ENCODE results near the gene VPS35L. TPM values are rescaled to one million over a fixed set of nuclear protein-coding genes. Genes with fewer than 3 reads are reported as not detected.

Gene VPS35L, protein sequence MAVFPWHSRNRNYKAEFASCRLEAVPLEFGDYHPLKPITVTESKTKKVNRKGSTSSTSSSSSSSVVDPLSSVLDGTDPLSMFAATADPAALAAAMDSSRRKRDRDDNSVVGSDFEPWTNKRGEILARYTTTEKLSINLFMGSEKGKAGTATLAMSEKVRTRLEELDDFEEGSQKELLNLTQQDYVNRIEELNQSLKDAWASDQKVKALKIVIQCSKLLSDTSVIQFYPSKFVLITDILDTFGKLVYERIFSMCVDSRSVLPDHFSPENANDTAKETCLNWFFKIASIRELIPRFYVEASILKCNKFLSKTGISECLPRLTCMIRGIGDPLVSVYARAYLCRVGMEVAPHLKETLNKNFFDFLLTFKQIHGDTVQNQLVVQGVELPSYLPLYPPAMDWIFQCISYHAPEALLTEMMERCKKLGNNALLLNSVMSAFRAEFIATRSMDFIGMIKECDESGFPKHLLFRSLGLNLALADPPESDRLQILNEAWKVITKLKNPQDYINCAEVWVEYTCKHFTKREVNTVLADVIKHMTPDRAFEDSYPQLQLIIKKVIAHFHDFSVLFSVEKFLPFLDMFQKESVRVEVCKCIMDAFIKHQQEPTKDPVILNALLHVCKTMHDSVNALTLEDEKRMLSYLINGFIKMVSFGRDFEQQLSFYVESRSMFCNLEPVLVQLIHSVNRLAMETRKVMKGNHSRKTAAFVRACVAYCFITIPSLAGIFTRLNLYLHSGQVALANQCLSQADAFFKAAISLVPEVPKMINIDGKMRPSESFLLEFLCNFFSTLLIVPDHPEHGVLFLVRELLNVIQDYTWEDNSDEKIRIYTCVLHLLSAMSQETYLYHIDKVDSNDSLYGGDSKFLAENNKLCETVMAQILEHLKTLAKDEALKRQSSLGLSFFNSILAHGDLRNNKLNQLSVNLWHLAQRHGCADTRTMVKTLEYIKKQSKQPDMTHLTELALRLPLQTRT
- total RNA-seq = 10 to 100 TPM; 37.6 to 47.6 TPM
- 37.0 to 58.9 reads per million in 2 donors for total RNA-seq

DNA sequence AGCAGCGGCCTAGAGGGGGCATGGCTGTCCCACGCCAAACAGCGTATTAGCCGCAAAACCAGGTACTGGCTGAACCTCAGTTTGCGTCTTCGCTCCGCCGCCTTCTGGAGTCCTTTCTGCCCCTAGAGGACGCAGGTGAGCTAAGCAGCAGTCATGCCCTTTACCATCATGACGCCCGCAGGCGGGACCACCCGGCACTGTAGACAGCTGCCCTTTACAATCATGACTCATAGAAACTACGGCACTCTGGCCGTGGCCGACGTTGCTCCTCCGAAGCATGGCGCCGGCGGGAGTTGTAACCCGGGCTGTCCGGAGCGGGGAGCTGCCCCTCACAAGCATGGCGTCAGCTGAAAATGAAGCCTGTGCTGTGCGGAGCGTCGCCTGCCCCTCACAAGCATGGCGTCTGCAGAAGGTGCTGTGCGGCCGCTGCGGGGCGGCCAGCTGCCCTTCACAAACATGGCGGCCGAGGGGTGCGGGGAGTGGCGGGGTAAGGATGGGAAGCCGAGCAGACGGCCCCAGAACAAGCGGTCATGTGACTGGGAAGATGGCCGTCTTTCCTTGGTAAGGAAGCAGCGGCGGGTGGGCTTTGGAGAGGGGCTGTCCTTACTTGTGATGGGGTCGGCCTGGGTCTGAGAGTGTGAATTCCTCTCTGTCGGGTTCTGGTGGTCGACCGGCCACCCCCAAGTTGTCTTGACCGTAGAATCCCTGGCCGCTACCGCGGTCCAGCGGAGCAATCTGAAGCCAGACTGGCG, at the start of gene VPS35L:
Gene VPS35L (plus strand): TSS at position 518 of the 752 bp plus-strand sequence. CDS start 27 bp downstream, at position 545.
- peak; percentile 92 to 95 (median 94) for DNase-seq
- no peaks in the 10 kb centered on the region for H3K27me3 Mint-ChIP-seq
- H3K27ac Mint-ChIP-seq = peak within 1 kb of the TSS; percentile 86
- no peaks in the 10 kb centered on the region for H3K36me3 Mint-ChIP-seq (ENCODE audit: low read depth)
- no peaks in the 10 kb centered on the region for H3K9me3 ChIP-seq (ENCODE audit: control insufficient read depth, low read length, poor library complexity, severe bottlenecking)
- H3K4me3 Mint-ChIP-seq = peak within 1 kb of the TSS; percentile 97
- peak; percentile 96 for ATAC-seq
- H3K4me1 Mint-ChIP-seq = peaks cover 11% of the 10 kb centered on the region

DNA sequence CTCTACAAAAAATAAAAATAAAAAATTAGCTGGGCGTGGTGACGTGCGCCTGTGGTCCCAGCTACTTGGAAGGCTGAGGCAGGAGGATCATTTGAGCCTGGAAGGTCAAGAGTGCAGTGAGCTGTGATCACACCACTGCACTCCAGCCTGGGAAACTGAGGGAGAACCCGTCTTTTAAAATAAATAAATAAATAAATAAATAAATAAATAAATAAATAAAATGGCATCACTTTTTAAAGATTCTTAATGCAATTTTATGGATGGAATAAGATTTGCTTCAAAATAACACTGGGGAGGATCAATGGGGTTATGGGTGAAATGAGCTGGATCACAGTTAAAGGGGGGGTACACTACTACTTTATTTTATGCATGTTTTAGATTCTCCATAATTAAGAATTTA, 48.5 kb upstream of the VPS35L start:
- no peak for DNase-seq
- H3K4me3 Mint-ChIP-seq = no peak overlapping the region
- H3K27ac Mint-ChIP-seq = no peak overlapping the region
- H3K27me3 Mint-ChIP-seq = no peaks in the 10 kb centered on the region
- H3K36me3 Mint-ChIP-seq (ENCODE audit: low read depth) = peaks cover 6% of the 10 kb centered on the region
- H3K9me3 ChIP-seq (ENCODE audit: control insufficient read depth, low read length, poor library complexity, severe bottlenecking) = no peaks in the 10 kb centered on the region
- ATAC-seq = no peak
- no peaks in the 10 kb centered on the region for H3K4me1 Mint-ChIP-seq

GRCh38 chr16:19507867-19508266, 47.6 kb upstream of the VPS35L start:
- no peak for DNase-seq

GRCh38 chr16:19512297-19512696, 43.2 kb upstream of the VPS35L start:
- Mint-ChIP-seq H3K4me1 (peaks cover 11% of the 10 kb centered on the region), H3K27me3 (no peaks in the 10 kb centered on the region), H3K4me3 (no peak overlapping the region), H3K36me3 (ENCODE audit: low read depth) (peaks cover 6% of the 10 kb centered on the region), H3K27ac (peak overlapping the region; percentile 10)
- ATAC-seq (no peak), DNase-seq (no peak)
- no peaks in the 10 kb centered on the region for H3K9me3 ChIP-seq (ENCODE audit: control insufficient read depth, low read length, poor library complexity, severe bottlenecking)

More at GRCh38 chr16:19507867-19508266, 47.6 kb upstream of the VPS35L start:
- no peak for ATAC-seq
- Mint-ChIP-seq H3K27ac (no peak overlapping the region), H3K4me1 (peaks cover 2% of the 10 kb centered on the region), H3K36me3 (ENCODE audit: low read depth) (peaks cover 6% of the 10 kb centered on the region), H3K4me3 (no peak overlapping the region), H3K27me3 (no peaks in the 10 kb centered on the region)
- H3K9me3 ChIP-seq (ENCODE audit: control insufficient read depth, low read length, poor library complexity, severe bottlenecking) = no peaks in the 10 kb centered on the region

DNA sequence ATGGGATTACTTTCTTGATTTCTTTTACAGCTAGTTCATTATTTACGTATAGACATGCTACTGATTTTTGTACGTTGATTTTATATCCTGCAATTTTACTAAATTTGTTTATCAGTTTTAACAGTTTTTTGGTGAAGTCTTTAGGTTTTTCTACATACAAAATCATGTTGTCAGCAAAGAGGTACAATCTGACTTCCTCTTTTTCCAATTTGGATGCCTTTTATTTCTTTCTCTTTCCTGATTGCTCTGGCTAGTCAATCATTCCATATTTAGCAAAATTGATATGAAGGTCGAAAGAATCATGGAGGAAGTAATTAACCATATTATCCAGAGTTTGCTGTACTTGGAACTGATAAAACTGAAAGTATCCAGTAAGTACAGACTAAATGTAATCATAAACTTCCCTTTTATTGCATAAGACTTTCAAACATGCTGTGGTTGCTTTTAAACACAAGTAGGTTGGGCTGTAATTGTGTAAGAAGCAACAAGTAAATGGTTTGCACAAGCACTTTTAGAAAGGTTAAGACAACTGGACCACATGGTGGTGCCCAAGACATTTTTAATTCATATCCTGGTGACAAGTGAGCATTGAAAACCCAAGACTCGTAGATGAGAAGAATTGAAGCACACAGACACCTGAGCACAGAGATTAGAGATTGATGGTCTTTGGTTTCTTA, 42.0 kb upstream of the VPS35L start:
- peaks cover 6% of the 10 kb centered on the region for H3K36me3 Mint-ChIP-seq (ENCODE audit: low read depth)
- DNase-seq (no peak), ATAC-seq (no peak)
- no peaks in the 10 kb centered on the region for H3K27me3 Mint-ChIP-seq
- H3K9me3 ChIP-seq (ENCODE audit: control insufficient read depth, low read length, poor library complexity, severe bottlenecking) = no peaks in the 10 kb centered on the region
- peak overlapping the region; percentile 16 for H3K27ac Mint-ChIP-seq
- H3K4me1 Mint-ChIP-seq = peaks cover 16% of the 10 kb centered on the region
- no peak overlapping the region for H3K4me3 Mint-ChIP-seq

- Mint-ChIP-seq H3K36me3 (ENCODE audit: low read depth) (peaks cover 6% of the 10 kb centered on the region), H3K27me3 (no peaks in the 10 kb centered on the region), H3K27ac (peak overlapping the region; percentile 9), H3K4me3 (no peak overlapping the region), H3K4me1 (peaks cover 26% of the 10 kb centered on the region)
- DNase-seq (no peak), ATAC-seq (no peak)
- no peaks in the 10 kb centered on the region for H3K9me3 ChIP-seq (ENCODE audit: control insufficient read depth, low read length, poor library complexity, severe bottlenecking)
Measured at GRCh38 chr16:19515757-19516156, 39.7 kb upstream of the VPS35L start.

- no peaks in the 10 kb centered on the region for H3K27me3 Mint-ChIP-seq
- peaks cover 42% of the 10 kb centered on the region for H3K4me1 Mint-ChIP-seq
- peaks cover 6% of the 10 kb centered on the region for H3K36me3 Mint-ChIP-seq (ENCODE audit: low read depth)
- ATAC-seq (no peak), DNase-seq (no peak)
- peak overlapping the region; percentile 71 for H3K27ac Mint-ChIP-seq
- H3K9me3 ChIP-seq (ENCODE audit: control insufficient read depth, low read length, poor library complexity, severe bottlenecking) = no peaks in the 10 kb centered on the region
- H3K4me3 Mint-ChIP-seq = no peak overlapping the region
Measured at GRCh38 chr16:19517424-19518089, 37.9 kb upstream of the VPS35L start.

GRCh38 chr16:19518388-19518787, 37.1 kb upstream of the VPS35L start:
- peak overlapping the region; percentile 71 for H3K27ac Mint-ChIP-seq
- no peaks in the 10 kb centered on the region for H3K9me3 ChIP-seq (ENCODE audit: control insufficient read depth, low read length, poor library complexity, severe bottlenecking)
- DNase-seq (no peak), ATAC-seq (no peak)
- no peak overlapping the region for H3K4me3 Mint-ChIP-seq
- H3K36me3 Mint-ChIP-seq (ENCODE audit: low read depth) = peaks cover 3% of the 10 kb centered on the region
- H3K27me3 Mint-ChIP-seq = no peaks in the 10 kb centered on the region
- H3K4me1 Mint-ChIP-seq = peaks cover 41% of the 10 kb centered on the region

GRCh38 chr16:19520861-19521331, 34.6 kb upstream of the VPS35L start:
- H3K4me3 Mint-ChIP-seq = peak overlapping the region; percentile 100
- DNase-seq = no peak
- H3K9me3 ChIP-seq (ENCODE audit: control insufficient read depth, low read length, poor library complexity, severe bottlenecking) = no peaks in the 10 kb centered on the region
- H3K36me3 Mint-ChIP-seq (ENCODE audit: low read depth) = peaks cover 6% of the 10 kb centered on the region
- ATAC-seq = no peak
- H3K27ac Mint-ChIP-seq = peak overlapping the region; percentile 97
- peaks cover 56% of the 10 kb centered on the region for H3K4me1 Mint-ChIP-seq
- no peaks in the 10 kb centered on the region for H3K27me3 Mint-ChIP-seq

DNA sequence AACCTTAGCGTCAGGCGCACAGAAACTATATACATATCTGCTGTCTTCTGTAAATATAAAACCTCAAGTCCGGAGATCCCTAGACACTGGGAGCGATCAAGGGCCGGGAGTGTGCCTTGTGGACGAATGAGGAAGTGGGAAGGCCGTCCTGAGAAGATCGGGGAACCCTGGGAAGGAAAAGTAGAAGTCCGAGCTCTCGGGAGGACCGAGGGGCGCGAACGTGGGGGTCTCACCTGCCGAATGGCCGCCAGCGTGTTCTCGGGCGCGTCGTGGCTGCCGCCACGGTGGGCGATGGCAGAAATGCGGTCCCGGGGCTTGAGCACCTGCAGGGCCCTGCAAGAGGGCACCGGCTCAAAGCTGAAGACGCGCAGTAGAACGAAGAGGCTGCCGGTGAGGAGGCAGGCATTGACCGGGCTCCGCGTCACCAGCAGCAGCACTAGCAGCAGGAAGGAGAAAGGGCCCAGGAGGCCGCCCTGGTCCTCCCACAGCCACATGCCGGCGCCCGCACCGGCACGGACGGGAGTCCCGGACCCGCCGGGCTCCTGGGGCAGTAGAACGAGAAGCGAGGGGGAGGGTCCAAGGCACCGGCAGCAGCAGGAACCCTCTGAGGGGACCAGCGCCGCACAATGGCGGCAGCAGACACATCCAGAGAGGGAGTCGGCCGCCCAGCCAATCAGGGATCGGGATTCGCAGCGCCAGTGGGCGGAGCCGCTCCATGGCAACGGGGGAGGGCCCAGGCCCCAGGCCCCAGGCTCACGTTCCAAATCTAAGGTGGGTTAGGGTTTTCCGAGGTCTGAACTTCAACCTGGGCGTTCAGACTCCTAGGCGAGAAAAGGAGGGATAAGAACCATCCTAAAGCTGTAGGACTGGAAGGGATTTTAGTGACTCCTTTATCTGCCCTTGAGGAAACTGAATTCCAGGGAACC, 33.8 kb upstream of the VPS35L start, which contains the start of gene GDE1:
Gene GDE1 (minus strand): TSS at position 628 of the 926 bp plus-strand sequence. CDS start 134 bp downstream, at position 494.
- peak; percentile 81 for ATAC-seq
- H3K27ac Mint-ChIP-seq = peak within 1 kb of the TSS; percentile 97
- H3K4me3 Mint-ChIP-seq = peak within 1 kb of the TSS; percentile 100
- no peaks in the 10 kb centered on the region for H3K27me3 Mint-ChIP-seq
- DNase-seq = peak; percentile 86 to 88 (median 88)
- no peaks in the 10 kb centered on the region for H3K9me3 ChIP-seq (ENCODE audit: control insufficient read depth, low read length, poor library complexity, severe bottlenecking)
- peaks cover 6% of the 10 kb centered on the region for H3K36me3 Mint-ChIP-seq (ENCODE audit: low read depth)
- H3K4me1 Mint-ChIP-seq = peaks cover 55% of the 10 kb centered on the region

DNA sequence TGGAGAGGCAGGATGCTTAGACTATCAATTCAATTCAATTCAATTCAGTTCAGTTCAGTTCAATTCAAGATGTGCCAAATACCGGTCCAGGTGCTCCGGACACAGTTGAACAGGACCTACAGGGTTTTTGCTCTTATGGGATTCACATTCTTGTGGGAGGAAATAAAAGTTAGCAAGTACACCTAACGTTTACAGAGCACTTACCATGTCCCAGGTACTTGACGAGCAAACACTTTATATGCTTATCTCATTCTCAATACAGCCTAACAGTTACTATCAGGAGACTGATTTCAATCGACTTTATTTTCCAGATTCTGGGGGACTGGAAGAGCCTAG, 33.1 kb upstream of the VPS35L start:
- peaks cover 49% of the 10 kb centered on the region for H3K4me1 Mint-ChIP-seq
- peak overlapping the region; percentile 100 for H3K4me3 Mint-ChIP-seq
- H3K36me3 Mint-ChIP-seq (ENCODE audit: low read depth) = peaks cover 3% of the 10 kb centered on the region

More for the DNA sequence above, 33.1 kb upstream of the VPS35L start:
- ATAC-seq (no peak), DNase-seq (no peak)
- H3K27me3 Mint-ChIP-seq = no peaks in the 10 kb centered on the region
- no peaks in the 10 kb centered on the region for H3K9me3 ChIP-seq (ENCODE audit: control insufficient read depth, low read length, poor library complexity, severe bottlenecking)
- H3K27ac Mint-ChIP-seq = peak overlapping the region; percentile 97
